Non-pigmented ciliary epithelial cell (primary cell): ENCODE measurements around the gene NSUN6.

Experiments
- DNase-seq: peaks from one replicate; pipeline ENCODE4 v3.0.0-alpha.2; 2010; ENCODE audit warnings: low read depth

Gene NSUN6

GRCh38 chr10:18561861-18562551 is 89.4 kb downstream of the NSUN6 start:
- DNase-seq, result no peak

- no peak for DNase-seq
Observed at GRCh38 chr10:18557960-18558359, 93.4 kb downstream of the NSUN6 start.

DNA sequence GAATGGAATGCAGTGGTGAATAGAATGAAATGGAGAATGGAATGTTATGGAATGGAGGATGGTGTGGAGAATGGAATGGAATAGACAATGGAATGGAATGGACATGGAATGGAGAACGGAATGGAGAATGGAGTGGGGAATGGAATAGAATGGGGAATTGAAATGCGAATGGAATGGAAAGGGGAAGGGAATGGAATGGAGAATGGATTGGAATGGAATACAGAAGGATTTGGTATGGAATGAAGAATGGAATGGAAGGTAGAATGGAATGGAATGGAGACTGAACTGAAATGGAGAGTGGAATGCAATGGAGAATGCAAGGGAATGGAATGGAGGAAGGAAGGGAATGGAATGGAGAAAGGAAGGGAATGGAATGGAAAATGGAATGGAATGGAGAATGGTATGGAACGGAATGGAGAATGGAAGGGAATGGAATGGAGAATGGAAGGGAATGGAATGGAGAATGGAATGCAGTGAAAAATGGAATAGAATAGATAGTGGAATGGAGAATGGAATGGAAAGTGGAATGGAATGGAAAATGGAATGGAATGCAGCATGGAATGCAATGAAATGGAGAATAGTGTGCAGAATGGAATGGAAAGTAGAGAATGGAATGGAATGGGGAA is 94.8 kb downstream of the NSUN6 start:
- no peak for DNase-seq

DNA sequence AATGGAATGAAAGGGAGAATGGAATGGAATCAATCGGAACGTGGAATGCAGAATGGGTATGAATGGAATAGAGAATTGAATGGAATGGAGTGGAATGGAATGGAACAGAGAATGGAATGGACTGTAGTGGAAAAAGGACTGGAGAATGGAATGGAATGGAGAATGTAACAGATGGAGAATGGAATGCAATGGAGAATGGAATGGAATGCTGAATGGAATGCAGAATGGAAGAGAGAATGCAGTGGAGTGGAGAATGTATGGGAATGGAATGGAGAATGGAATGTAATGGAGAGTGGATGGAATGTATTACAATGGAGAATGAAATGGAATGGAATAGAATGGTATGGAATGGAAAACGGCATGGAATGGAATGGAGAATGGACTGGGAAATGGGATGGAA is 96.9 kb downstream of the NSUN6 start:
- DNase-seq, result no peak

DNA sequence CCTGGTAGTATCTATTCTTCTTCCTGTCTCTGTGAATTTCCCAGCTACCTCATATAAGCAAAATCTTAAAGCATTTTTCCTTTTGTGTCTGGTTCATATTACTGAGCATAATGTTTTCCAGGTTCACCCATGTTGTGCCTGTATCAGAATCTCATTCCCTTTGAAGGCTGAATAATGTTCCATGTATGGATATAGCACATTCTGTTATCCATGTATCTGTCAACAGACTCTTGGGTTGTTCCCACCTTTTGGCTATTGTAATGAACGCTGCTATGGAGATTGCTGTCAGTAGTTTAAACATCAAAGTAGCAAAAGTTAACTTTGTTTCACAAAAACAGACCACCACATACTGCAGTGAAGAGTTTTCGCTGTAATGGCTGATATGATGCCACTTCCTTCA is 99.9 kb downstream of the NSUN6 start:
- no peak for DNase-seq

GRCh38 chr10:18549105-18549504 is 102.3 kb downstream of the NSUN6 start:
- DNase-seq, result no peak

DNA sequence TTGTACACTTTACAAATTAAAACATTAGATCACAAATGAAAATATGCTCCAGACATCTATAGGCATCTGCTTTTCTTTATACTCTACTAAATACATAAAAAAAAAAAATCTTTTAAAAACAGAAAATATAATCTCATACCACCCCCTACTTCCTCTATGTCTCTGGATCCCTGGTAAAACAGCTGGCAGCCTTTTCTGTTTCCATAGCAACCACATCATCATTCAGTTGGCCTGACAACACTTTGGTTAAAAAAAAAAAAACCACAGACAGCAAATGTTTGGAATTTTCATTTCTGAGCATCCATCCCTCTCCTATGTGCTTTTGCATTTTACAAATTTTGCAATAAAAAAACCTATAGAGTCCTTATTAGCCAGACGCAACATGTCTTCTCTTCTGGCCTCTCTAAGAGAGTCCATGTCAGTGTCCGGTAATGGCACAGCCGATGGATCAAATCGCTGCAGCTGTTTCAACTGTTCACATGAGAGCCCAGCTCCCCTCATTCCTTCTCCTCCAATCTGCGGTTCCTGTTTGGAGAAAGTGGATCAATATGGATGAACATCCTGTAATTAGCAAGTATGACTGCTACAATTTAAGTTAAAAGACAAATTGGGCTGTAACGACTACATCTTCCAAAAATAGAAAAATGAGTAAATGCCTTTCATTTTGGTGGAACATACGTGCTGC is 105.6 kb downstream of the NSUN6 start:
- no peak for DNase-seq

GRCh38 chr10:18542832-18543231 is 108.6 kb downstream of the NSUN6 start:
- no peak for DNase-seq

GRCh38 chr10:18540195-18540594 is 111.2 kb downstream of the NSUN6 start:
- DNase-seq, result no peak

GRCh38 chr10:18539335-18539734 is 112.1 kb downstream of the NSUN6 start:
- DNase-seq, result no peak

- DNase-seq, result no peak
Observed at GRCh38 chr10:18533896-18534295, 117.5 kb downstream of the NSUN6 start.

- DNase-seq, result no peak
Observed at GRCh38 chr10:18532881-18533535, 118.4 kb downstream of the NSUN6 start.

DNA sequence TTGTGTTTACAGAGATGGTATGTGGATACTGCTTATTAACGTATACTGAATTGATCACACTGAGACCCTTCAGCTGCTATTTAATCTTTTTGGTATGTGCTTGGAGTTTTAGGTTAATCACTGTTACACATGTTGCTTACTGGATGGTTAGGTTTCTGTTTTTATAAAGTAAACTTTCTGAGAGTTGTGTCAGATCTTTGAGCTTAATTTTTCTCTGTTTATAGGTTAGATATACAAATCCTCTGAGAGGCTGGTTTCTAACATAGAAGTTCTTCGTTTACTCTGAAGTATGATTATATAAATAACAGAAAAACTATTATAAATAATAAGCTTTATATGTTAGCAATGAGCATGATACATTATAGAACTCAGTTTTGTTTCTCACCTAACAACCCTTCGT is 123.1 kb downstream of the NSUN6 start:
- DNase-seq, result no peak

GRCh38 chr10:18527687-18528086 is 123.7 kb downstream of the NSUN6 start:
- DNase-seq, result no peak

- no peak for DNase-seq
Observed at GRCh38 chr10:18523858-18524257, 127.5 kb downstream of the NSUN6 start.

GRCh38 chr10:18523025-18523424 is 128.4 kb downstream of the NSUN6 start:
- DNase-seq, result no peak

GRCh38 chr10:18516851-18517250 is 134.5 kb downstream of the NSUN6 start:
- no peak for DNase-seq

DNA sequence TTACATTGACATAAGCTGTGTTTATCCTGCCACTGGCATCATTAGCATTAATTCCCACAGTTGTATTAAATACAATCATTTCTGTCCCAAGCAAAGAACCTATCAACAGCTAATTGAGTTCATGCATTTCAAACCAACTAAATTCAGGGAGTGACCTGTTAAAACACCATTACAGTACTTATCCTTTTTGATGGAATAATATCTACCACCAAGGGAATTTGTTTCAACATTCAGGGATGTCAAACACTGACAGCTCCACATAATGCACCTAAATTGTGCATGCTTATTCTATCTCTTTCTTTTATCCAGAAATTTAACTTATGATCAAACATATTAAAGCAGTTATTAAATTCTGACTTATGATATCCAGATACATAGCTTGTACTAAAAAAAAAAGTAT is 136.8 kb downstream of the NSUN6 start:
- no peak for DNase-seq

DNA sequence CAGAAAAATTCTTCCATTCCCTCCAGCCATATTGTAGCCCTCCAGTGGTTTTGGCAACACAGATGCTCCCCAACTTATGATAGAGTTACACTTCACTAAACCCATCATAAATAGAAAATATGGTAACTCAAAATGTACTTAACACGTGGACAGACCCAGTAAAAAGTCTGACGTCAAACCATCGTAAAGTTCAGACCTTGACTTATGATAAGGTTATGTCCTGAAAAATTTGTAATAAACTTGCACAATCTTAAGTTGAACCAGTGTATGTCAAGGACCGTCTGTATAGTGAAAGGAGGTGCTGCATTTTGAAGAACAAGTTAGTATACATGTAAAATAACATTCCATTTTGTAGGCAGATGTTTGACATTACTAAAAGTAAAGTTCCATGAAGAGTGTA is 142.8 kb downstream of the NSUN6 start:
- no peak for DNase-seq

DNA sequence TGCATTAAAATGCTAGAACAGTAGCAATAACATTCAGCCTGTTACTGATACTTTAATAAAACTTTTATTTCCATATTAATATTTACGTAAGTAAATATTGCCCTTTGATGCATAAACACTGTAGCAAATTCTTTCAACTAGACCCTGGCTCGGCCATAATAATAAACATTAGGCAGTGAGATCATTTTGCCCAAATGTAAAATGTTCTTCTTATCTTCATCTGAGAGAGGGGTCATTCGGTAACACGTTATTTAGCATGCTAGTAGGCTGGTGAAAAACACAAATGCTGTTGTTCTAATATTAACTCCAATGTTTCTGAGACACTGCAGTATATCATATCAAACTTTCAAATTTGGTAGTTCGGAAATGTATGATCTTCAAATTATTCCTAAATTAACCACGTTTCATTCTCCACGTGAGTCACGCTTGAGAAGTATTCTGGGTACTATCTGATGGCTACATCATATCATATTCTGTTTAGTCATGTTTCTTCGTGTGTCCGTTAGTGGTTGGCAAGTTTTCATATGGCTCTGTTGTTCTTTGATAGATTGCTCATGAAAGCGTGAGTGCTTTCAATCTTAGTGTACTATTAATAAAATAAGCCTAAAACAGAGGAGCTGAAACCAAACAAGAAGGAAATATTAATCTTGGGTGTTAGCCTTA is 145.8 kb downstream of the NSUN6 start:
- no peak for DNase-seq

GRCh38 chr10:18504161-18504560 is 147.2 kb downstream of the NSUN6 start:
- no peak for DNase-seq

GRCh38 chr10:18501629-18502028 is 149.8 kb downstream of the NSUN6 start:
- DNase-seq, result no peak
